GM12801 (cell line): ENCODE data around the gene TMEM170A.

Experiments used
- TF ChIP-seq, protein P1 (sequence below): IDR thresholded peaks from one replicate; pipeline ENCODE4 v1.5.1; 2011; ENCODE audit warnings: control low read depth; ENCODE audit not compliant: insufficient read length; ENCODE audit errors: extremely low read depth

TMEM170A gene

GRCh38 chr16:75406943-75407342, 57.5 kb downstream of the TMEM170A start:
- TF ChIP-seq, protein P1, sequence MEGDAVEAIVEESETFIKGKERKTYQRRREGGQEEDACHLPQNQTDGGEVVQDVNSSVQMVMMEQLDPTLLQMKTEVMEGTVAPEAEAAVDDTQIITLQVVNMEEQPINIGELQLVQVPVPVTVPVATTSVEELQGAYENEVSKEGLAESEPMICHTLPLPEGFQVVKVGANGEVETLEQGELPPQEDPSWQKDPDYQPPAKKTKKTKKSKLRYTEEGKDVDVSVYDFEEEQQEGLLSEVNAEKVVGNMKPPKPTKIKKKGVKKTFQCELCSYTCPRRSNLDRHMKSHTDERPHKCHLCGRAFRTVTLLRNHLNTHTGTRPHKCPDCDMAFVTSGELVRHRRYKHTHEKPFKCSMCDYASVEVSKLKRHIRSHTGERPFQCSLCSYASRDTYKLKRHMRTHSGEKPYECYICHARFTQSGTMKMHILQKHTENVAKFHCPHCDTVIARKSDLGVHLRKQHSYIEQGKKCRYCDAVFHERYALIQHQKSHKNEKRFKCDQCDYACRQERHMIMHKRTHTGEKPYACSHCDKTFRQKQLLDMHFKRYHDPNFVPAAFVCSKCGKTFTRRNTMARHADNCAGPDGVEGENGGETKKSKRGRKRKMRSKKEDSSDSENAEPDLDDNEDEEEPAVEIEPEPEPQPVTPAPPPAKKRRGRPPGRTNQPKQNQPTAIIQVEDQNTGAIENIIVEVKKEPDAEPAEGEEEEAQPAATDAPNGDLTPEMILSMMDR: no peak

GRCh38 chr16:75402821-75403475, 61.5 kb downstream of the TMEM170A start:
- TF ChIP-seq, protein P1: no peak

DNA sequence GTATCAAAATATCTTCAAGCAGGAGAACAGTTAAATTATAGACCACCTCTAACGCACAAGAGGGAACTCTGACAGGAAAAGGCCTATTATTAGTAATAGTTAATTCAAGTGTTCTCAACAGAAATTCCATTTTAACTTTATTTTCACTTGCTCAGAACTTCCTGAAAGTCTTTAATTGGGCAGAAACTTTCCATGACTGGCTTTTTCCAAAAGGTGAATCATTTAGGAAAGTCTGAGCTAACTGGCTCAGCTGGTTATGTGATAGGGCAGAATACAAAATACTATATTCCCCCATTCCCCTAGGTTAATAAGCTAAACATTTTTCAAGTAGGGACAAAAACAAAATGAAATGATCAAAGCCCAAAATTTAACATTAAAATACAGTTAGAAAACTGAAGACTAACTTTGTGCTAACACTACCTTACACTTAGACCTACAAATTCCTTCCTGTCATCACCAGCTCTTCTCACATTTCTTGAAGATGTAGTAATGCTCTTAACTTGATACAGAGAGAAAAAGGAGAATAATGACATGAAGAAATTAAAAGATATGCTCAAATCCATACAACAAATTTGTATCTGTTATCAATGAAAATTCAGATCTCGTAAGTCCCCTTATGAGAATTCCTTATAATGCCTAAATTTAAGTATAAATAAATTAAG, 62.2 kb downstream of the TMEM170A start:
- TF ChIP-seq, protein P1: no peak

DNA sequence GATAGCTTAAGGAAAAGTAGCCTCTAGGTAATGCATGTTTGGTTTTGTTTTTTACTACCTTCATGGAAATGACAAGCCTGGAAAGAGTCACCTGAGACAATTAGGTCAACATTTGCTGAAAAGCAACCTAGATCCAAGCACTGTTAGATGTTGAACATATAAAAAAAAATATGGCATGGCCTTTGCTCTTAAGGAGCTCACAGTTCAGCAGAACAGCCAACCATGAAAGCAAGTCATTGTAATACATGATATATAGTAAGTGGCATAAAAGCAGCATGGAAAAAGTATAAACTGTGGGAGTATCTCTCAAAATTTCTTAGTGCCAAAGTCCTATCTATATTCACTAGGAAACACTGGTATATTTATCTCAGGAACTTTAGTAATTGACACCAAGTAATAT, 62.8 kb downstream of the TMEM170A start:
- TF ChIP-seq, protein P1: no peak

- TF ChIP-seq, protein P1: no peak
Observed at GRCh38 chr16:75398333-75398732, 66.2 kb downstream of the TMEM170A start.

DNA sequence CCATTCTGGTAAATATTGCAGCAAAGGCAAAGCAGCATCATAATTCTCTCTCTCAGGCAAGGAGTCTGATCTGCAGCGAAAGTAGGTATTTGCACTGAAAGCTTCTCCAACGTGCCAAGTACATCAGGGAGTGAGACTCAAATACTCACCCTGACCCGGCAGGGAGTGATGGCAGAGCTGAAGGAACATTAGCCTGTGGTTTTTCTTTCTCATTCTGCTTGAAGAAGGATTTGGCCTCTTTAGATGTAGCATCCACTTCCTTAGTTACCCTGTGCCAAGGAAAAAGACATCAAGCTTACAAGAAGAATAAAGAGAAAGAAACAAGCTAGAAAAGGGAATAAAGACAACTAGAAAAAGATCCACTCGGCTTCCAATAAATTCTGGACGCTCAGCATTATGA, 69.5 kb downstream of the TMEM170A start:
- TF ChIP-seq, protein P1: no peak
